NCI-H748 (cell line): ENCODE results near the gene PLIN4.
"Not testable (repeated sequence)": the region's sequence is repeated elsewhere in the genome, so short reads cannot be mapped to it uniquely, and the experiment has no call there.

Source experiments
- DNase-seq: peaks from one replicate; lab custom pipeline; 2025; ENCODE audit not compliant: unreplicated experiment; lab: John Stamatoyannopoulos, UW

The PLIN4 gene

GRCh38 chr19:4547303-4548237 lies 29.3 kb upstream of the PLIN4 start:
- DNase-seq, result peak; percentile 30

- DNase-seq, result no peak
Measured at GRCh38 chr19:4543842-4544647, 25.8 kb upstream of the PLIN4 start.

DNA sequence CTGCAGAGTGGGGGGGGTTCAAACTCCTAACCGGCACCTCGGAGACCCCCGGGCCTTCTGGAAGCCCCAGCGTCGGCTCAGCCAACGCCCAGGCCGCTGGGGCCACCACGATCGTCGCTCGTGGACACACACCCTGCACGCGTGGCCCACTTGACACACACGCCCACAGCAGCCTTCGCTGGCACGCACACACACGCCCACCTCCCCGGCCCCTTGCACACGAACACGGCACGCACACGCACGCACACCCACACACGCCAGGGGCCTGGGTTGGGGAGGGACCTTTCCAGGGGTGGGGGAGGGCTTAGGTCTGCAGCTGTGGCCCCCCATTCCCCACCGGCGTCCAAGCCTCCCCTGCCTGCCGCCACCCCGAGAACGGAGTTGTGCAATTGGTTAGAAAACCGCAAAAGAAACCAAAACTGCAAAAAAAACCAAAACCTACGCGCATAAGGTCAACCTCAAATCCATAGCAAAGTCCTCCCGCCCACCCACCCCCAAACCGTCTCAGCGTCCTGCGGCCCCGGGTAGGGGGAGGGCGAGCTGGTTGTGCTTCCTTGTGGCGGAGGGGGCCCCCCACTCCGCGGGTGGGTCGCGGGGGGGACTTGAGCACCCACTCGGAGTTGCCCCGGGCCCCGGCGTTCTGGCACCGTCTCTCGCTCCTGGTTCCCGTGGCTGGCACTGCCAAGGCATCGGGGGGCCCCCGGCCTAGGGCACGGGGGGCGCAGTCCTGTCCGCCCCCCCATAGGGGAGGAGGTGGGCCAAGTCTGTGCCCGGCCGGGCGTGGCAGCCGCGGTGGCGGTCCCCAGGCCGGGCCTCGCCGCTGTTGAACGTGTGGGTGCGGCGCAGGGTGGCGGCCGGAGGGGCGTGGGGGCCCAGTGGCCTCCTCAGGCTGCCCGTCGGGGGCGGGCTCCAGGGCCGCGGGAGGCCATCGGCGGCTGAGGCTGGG lies 24.9 kb upstream of the PLIN4 start:
- no peak for DNase-seq

DNA sequence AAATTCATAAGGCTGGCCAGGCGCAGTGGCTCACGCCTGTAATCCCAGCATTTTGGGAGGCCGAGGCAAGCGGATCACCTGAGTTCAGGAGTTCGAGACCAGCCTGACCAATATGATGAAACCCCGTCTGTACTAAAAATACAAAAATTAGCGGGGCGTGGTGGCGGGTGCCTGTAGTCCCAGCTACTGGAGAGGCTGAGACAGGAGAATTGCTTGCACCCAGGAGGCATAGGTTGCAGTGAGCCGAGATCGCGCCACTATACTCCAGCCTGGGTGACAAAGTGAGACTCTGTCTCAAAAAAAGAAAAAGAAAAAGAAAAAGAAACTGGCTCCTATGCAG lies 23.5 kb upstream of the PLIN4 start:
- not testable (repeated sequence) for DNase-seq

GRCh38 chr19:4541114-4541805 lies 23.0 kb upstream of the PLIN4 start:
- no peak for DNase-seq

- DNase-seq, result no peak
Measured at GRCh38 chr19:4539693-4540581, 21.7 kb upstream of the PLIN4 start, which contains the start of gene LRG1. Gene LRG1, minus strand, starts transcription at chr19:4540036. Its CDS starts 23 bp downstream, at chr19:4540013.

- DNase-seq, result no peak
Measured at GRCh38 chr19:4539169-4539692, 20.9 kb upstream of the PLIN4 start.

DNA sequence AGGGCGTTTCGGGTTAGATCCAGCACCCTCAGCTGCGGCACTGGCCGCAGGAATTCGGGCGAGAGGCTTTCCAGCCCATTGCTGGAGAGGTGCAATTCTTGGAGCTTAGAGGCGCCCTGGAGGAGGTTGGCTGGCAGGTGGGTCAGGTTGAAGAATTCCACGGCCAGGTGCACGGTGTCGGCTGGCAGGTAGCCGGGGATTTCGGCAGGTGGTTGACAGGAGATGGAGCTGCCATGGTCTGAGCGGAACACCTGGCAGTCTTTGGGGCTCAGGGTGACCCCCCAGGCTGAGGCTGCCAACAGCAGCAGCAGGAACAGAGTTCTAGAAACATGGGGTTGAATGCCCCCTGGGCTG lies 20.3 kb upstream of the PLIN4 start:
- DNase-seq, result no peak

- no peak for DNase-seq
Measured at GRCh38 chr19:4537953-4538600, 19.8 kb upstream of the PLIN4 start.

DNA sequence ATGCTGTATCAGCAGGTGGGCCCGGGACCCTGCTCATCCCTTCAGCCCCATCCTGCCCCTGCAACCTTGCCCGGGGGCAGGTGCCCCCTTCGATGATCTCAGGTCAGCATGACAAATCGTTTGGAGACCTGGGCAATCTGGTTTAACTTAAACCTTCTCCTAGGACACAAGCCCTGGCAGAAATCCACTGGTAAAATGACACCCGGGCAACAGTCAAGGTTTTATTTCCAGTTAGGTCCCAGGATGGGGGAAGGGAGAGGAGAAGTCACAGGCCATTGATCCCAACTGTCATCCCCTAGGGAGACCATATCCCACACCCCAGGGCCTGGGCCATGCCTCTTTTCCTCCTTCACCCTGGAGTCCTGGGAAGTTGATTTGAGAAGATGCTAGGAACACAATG lies 18.5 kb upstream of the PLIN4 start:
- no peak for DNase-seq

DNA sequence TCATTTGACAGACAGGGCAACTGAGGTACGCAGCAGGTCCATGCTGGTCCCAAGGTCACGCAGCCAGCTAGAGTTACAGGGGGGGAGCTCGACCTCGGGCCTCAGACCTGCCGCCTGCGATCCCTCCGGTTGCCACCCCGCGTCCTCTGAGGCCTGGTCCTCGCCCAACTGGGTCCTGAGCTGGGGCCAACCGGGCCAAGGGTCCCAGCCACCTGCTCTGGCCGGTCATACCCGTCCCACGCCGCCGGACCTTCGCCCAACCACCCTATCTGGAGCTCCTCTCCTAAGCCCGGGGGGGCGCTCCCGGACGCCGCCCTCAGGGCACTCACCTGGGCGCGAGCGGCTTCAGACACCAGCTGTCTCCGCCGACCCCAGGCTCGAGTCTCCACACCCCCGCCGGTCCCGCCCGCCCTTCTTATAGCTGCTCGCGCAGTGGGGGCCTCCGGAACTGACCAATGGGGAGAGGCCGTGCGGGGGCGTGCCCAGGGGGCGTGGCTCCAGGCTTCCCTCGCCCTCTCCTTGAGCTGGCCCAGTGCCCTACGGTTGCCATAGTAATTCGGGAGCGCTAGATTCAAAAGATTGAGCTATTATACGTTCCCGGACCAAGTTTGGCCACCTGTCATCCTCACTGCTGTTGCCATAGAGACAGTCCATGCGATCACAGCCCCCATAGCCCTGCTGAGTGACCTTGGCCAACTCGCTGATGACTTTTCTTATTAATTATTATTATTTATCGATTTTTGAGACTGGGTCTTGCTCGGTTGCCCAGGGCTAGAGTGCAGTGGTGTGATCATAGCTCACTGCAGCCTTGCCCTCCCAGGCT lies 16.8 kb upstream of the PLIN4 start, which contains the start of gene PLIN5:
Gene PLIN5, minus strand, starts transcription at position 389 of the 823 bp plus-strand sequence. CDS start 1,150 bp downstream, outside the sequence.
- DNase-seq, result peak; percentile 96

DNA sequence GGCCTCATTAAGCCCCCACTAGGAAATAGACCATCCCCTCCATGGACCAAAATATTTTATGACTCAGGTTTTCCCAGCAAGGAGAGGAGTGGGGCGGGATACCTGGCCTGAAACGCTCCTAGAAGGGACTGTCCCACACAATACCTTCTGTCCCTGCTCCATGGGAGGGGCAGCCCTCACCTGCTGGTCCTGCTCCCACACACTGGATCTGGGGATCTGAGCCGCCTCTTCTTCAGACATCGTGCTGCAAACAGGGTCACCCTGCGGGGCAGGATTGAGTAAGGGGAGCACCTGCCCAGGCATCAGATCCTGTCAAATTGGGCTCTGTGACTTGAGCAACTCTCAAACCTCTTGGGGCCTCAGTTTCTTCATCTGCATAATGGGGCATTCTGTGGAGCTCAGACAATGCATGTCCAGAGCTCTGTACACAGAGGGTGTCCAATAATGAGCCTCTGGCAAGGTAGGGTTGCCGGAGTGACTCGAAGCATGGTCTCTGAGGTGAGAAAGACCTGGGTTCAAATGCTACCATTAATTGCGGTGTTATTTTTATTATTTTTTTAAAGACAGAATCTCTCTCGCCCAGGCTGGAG lies 15.6 kb upstream of the PLIN4 start:
- DNase-seq, result no peak

GRCh38 chr19:4533334-4533733 lies 15.0 kb upstream of the PLIN4 start:
- DNase-seq, result no peak

GRCh38 chr19:4531562-4532165 lies 13.4 kb upstream of the PLIN4 start:
- DNase-seq, result peak; percentile 39

DNA sequence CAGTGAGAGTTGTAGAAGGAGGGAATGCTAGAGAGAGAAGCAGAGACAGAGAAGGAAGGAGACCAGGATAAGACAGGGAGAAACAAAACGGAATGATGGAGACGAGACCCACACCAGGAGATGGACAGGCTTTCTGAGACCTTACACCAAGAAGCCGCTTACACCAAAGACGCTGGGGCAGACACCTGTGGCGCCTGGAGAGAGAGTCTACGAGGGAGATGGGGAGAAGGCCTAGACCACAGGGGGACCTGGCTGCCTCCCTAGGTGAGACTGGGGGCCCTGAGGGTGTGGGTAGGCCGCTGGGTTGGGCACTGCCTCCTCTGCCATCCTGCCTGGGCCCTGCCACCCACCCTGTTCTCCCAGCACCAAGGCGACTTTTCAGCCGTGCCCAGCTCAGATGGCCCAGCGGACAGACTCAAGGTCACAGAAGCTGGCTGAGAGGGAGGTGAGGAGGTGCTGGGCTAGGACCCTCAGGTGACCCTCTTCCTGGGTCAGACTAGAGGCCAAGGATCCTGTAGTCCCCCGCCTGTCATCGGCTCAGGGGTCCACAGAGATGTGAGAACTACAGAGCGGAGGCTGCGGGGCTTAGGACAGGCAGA lies 11.7 kb upstream of the PLIN4 start:
- no peak for DNase-seq

- no peak for DNase-seq
Measured at GRCh38 chr19:4528843-4529242, 10.6 kb upstream of the PLIN4 start.
